Body of pancreas (tissue), 4 donors: Measurements from ENCODE around the gene DSTN. TPM values are rescaled to one million over a fixed set of nuclear protein-coding genes. Genes with fewer than 3 reads are reported as not detected.

Experiments
- ATAC-seq: fragments of 150-250 bp; one replicate; pipeline ENCODE4 v1.9.1; 2016
- DNase-seq, 4 donors: peaks; one replicate each; pipeline ENCODE4 v3.0.0-alpha.2; 2019
- H3K27ac ChIP-seq, 4 donors: fragments of 200-600 bp; sonication (generic); 1 replicate in 3 of 4; 2 replicates in 1 of 4; pipeline versions ENCODE4 v1.5.1 to v1.6.1; 2016 to 2019; ENCODE audit warnings: mild to moderate bottlenecking in 1 of 4, mixed read lengths in 1 of 4, moderate library complexity in 1 of 4
- H3K27me3 ChIP-seq, 2 donors: fragments of 200-600 bp; sonication (generic); one replicate each; pipeline ENCODE4 v1.6.0; 2016; ENCODE audit warnings: mild to moderate bottlenecking in 1 of 2
- H3K36me3 ChIP-seq, 2 donors: fragments of 200-600 bp; sonication (generic); replicated peaks in 1 of 2; 2 replicates each; pipeline ENCODE4 v1.5.1; 2016; ENCODE audit warnings: low read depth in 2 of 2; ENCODE audit not compliant: insufficient read depth in 1 of 2
- H3K4me1 ChIP-seq: fragments of 200-600 bp; sonication (generic); one replicate; pipeline ENCODE4 v1.6.0; 2016
- H3K4me3 ChIP-seq, 2 donors: fragments of 200-600 bp; sonication (generic); 1 replicate in 1 of 2; 2 replicates in 1 of 2; pipeline ENCODE4 v1.5.1; 2016 to 2019
- H3K9me3 ChIP-seq, 3 donors: fragments of 200-600 bp; sonication (generic); 1 replicate in 2 of 3; 2 replicates in 1 of 3; pipeline ENCODE4 v1.5.1; 2016
- CTCF ChIP-seq, 7 experiments: fragments of 450-650 bp in 4 of 7; fragments of 200-600 bp in 3 of 7; sonication (generic) in 3 of 7; IDR thresholded peaks; one replicate each; pipeline ENCODE4 v1.5.1; 2016 to 2019; ENCODE audit warnings: antibody characterized with exemption in 7 of 7
- POLR2A ChIP-seq, 3 donors: fragments of 450-650 bp; IDR thresholded peaks; one replicate each; pipeline ENCODE4 v1.6.1; 2016; ENCODE audit warnings: antibody characterized with exemption in 3 of 3, mild to moderate bottlenecking in 2 of 3
- WGBS, 2 donors: methylation state at CpG; one replicate each; pipeline ENCODE4 v1.1.5; 2017; 5-methylcytosine and 5-hydroxymethylcytosine counted together
- intact Hi-C: fragments of 100-400 bp; cut with DNase I; formaldehyde crosslinking; loops from one replicate; pipeline ENCODE4 v1.15.1; 2023
- total RNA-seq, 2 donors: library from RNA; depleted of rRNA; stranded (reverse); fragments of >200 nt; gene quantifications; one replicate each; pipeline ENCODE4 v1.1.0, GENCODE V29; 2016

DSTN gene
- total RNA-seq, 2 donors from 2014 or later = 103 to 464 TPM

GRCh38 chr20:17562804-17563305, 7.0 kb upstream of the DSTN start:
- 61 to 65% methylated on average over 2 of the region's 2 CpGs for WGBS, 2 donors

GRCh38 chr20:17565169-17565845, 4.6 kb upstream of the DSTN start:
- peaks cover 12% of the 10 kb centered on the region for H3K4me1 ChIP-seq
- no peak for ATAC-seq
- TF ChIP-seq POLR2A (IDR thresholded peaks at IDR 0.05) (no peak), CTCF (IDR thresholded peaks at IDR 0.05) (no peak)
- H3K9me3 ChIP-seq = no peaks in the 10 kb centered on the region
- 49 to 64% methylated on average over 4 of the region's 4 CpGs for WGBS, 2 donors
- H3K27ac ChIP-seq = no peak overlapping the region
- no peak for DNase-seq
- H3K27me3 ChIP-seq = no peaks in the 10 kb centered on the region
- H3K36me3 ChIP-seq = no peaks in the 10 kb centered on the region
- no peak overlapping the region for H3K4me3 ChIP-seq
- intact Hi-C loops = no loop called here

More at GRCh38 chr20:17562804-17563305, 7.0 kb upstream of the DSTN start:
- ATAC-seq (peak; percentile 43), DNase-seq (peak in 2 of 4 donors; percentile 30 to 40)
- TF ChIP-seq CTCF (IDR thresholded peaks at IDR 0.05) = no peak
- peak in 1 of 3 donors; percentile 16 for TF ChIP-seq POLR2A (IDR thresholded peaks at IDR 0.05)
- no peak overlapping the region for H3K4me3 ChIP-seq
- H3K27me3 ChIP-seq = no peaks in the 10 kb centered on the region
- H3K36me3 ChIP-seq = no peaks in the 10 kb centered on the region
- H3K9me3 ChIP-seq = no peaks in the 10 kb centered on the region
- peak overlapping the region; percentile 57 to 64 (median 62) for H3K27ac ChIP-seq
- peaks cover 24% of the 10 kb centered on the region for H3K4me1 ChIP-seq
- intact Hi-C loops = no loop called here

GRCh38 chr20:17566345-17566744, 3.5 kb upstream of the DSTN start:
- Histone ChIP-seq H3K4me3 (no peak overlapping the region), H3K27ac (no peak overlapping the region), H3K4me1 (peaks cover 12% of the 10 kb centered on the region), H3K36me3 (no peaks in the 10 kb centered on the region), H3K9me3 (no peaks in the 10 kb centered on the region), H3K27me3 (peaks cover 0 to 5% of the 10 kb centered on the region in 2 donors)
- TF ChIP-seq CTCF (IDR thresholded peaks at IDR 0.05) (no peak), POLR2A (IDR thresholded peaks at IDR 0.05) (no peak)
- 79 to 94% methylated on average over 3 of the region's 3 CpGs for WGBS, 2 donors
- intact Hi-C loops = no loop called here
- ATAC-seq (no peak), DNase-seq (no peak)

GRCh38 chr20:17568045-17568788, 1.7 kb upstream of the DSTN start:
- TF ChIP-seq POLR2A (IDR thresholded peaks at IDR 0.05) (no peak), CTCF (IDR thresholded peaks at IDR 0.05) (no peak)
- WGBS, 2 donors = 58 to 62% methylated on average over 6 of the region's 6 CpGs
- DNase-seq (no peak), ATAC-seq (no peak)
- Histone ChIP-seq H3K4me3 (no peak overlapping the region), H3K36me3 (no peaks in the 10 kb centered on the region), H3K27ac (peak overlapping the region; percentile 97 to 100 (median 100)), H3K9me3 (no peaks in the 10 kb centered on the region), H3K27me3 (peaks cover 0 to 5% of the 10 kb centered on the region in 2 donors), H3K4me1 (peaks cover 21% of the 10 kb centered on the region)
- intact Hi-C loops = no loop called here
